ENCODE data around the gene DOCK3.
"Not testable (repeated sequence)": the region's sequence is repeated elsewhere in the genome, so short reads cannot be mapped to it uniquely, and the experiment has no call there.

The DOCK3 gene

GRCh38 chr3:50675179-50676030, 678 bp downstream of the DOCK3 start:
- in situ Hi-C loops (cut with MboI; ENCODE audit: low sequenced_read_pairs) = no loop called here

GRCh38 chr3:50676031-50676705, 1.4 kb downstream of the DOCK3 start:
- in situ Hi-C loops (cut with MboI; ENCODE audit: low sequenced_read_pairs) = no loop called here

DNA sequence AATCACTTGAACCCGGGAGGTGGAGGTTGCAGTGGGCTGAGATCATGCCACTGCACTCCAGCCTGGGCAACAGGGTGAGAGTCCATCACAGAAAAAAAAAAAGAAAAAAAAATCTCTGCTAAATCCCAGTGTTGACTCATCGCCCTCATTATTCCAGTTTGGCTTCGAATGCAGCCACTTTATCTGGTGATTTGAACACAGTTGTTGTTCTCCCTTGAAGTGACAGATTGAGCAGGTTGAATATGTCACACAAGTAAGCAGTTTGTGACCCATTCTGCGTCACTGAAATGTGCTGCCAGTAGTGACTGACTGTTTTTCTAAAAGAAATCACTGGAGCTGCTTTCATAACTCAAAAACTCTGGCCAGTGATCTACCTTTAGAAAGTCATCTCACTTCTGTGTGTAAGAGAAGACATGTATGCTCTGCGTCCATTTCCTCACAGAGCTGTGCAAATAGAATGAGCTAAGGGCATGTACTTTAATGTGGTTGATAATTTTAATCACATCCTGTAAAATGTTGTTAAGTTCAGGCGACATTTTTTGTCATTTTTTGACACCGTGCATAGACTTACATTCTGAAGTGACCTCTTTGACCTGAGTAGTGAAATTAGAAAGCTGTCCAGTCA, 12.5 kb downstream of the DOCK3 start:
- in situ Hi-C loops (cut with MboI; ENCODE audit: low sequenced_read_pairs) = no loop called here

GRCh38 chr3:50687916-50688315, 13.2 kb downstream of the DOCK3 start:
- in situ Hi-C loops (cut with MboI; ENCODE audit: low sequenced_read_pairs) = no loop called here

DNA sequence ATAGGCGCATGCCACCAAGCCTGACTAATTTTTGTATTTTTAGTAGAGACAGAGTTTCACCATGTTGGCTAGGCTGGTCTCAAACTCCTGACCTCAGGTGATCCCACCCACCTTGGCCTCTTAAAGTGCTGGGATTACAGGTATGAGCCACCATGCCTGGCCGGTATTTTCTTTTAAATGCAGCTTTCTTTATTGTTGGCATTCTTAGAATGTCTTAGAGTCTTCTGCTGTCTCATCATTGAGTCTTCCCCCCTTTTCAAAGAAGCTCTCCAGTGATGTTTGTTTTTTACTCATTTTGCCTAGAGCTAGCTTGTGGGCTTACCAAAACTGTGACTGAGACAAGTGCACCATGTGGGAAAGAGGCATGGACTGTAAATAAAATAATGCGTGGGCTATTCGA, 13.9 kb downstream of the DOCK3 start:
- in situ Hi-C loops (cut with MboI; ENCODE audit: low sequenced_read_pairs) = not testable (repeated sequence)

DNA sequence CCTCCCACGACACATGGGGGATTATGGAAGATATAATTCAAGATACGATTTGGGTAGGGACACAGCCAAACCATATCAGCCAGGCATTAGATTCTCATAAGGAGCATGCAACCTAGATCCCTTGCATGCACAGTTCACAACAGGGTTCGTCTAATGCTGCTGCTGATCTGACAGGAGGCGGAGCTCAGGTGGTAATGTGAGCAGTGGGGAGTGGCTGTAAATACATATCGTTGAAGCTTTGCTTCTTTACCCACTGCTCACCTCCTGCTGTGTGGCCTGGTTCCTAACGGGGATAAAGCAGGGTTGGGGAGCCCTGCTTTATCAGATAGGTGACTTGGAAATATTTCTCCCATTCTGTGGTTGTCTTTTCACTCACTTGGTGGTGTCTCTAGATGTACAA, 14.8 kb downstream of the DOCK3 start:
- in situ Hi-C loops (cut with MboI; ENCODE audit: low sequenced_read_pairs) = no loop called here

DNA sequence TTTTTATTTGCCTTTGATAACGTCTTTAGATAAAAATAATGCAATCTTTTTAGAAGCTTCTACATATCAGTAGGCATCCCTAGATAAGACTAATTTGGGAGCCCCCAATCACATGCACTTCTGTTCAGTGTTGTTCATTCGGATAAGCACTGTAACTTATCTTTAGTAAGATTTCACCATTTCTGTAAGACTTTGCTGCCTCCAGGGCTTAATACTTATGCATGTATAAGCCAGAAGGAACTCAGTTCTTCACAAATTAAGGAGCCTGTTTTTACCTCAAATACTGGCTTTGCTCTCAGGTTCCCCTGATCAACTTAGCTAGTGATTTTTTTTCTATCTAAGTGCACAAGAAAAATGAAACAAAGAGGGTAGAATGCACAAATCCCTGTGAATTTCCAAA, 20.3 kb downstream of the DOCK3 start:
- in situ Hi-C loops (cut with MboI; ENCODE audit: low sequenced_read_pairs) = no loop called here

DNA sequence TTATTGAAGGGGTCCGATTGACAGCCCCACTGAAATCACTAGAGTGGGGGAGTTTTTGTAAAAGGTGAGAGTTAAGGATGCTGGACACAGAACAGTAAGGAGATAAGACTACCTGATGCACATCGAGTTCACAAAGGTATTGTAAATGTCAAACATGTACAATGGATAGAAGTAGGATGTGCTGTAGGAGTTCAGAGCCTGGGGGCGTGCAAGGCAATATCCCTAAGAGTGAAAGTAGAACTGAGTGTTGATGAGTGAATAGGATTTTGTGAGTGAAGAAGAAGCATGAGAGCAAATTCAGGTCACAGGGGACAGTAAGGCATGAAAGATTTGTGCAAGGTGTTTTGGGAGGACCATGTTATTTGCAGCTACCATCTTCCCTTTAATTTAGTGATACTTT, 21.5 kb downstream of the DOCK3 start:
- in situ Hi-C loops (cut with MboI; ENCODE audit: low sequenced_read_pairs) = no loop called here

DNA sequence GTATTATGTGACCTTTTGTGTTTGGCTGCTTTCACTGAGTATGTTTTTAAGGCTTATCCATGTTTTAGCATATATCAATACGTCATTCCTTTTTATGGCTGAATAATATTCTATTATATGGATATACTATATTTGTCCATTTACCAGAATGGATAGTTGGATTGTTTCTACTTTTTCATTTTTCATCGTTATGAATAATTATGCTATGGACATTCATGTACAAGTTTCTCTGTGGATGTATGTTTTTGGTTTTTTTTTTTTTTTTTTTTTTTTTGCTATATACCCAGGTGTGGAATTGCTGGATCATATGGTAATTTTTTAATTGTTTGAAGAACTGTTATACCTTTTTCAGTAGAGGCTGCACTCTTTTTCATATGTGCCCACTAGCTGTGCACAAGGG, 23.5 kb downstream of the DOCK3 start:
- in situ Hi-C loops (cut with MboI; ENCODE audit: low sequenced_read_pairs) = no loop called here

DNA sequence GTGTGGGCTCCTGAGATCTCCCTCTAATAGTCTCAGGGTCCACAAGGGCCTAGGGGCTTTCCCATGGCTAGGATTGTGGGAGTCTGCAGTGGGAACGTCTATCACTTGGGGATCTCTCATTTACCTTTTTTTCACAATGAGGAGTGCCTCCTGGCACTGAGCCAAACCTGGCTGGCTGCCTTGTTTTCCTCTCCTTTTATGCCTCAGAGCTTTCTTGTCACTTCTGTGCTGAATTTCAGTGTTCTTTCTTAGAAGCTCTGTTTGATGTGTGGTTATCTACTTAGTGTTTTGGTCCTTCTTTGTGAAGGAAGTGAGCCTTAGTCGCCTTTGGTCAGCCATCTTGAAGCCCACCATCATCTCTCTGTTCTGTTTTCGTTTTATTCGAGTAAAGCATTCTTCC, 33.9 kb downstream of the DOCK3 start:
- in situ Hi-C loops (cut with MboI; ENCODE audit: low sequenced_read_pairs) = no loop called here

DNA sequence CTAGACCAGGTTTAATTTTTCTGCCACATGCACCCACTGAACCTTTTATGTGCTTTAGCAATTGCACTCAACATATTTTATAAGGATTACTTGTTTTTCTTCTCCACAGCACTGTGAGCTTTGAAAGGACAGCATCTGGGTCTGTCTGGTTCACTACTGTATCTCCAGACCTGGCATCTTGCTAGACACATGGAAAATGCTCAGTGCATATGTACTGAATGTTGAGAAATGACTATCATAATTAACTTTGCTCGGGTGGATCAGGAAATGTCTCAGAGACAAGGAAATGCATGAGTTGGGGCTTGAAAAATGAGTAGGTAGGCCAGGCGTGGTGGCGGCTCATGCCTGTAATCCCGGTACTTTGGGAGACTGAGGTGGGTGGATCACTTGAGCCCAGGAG, 40.2 kb downstream of the DOCK3 start:
- in situ Hi-C loops (cut with MboI; ENCODE audit: low sequenced_read_pairs) = no loop called here

GRCh38 chr3:50724831-50725230, 50.1 kb downstream of the DOCK3 start:
- in situ Hi-C loops (cut with MboI; ENCODE audit: low sequenced_read_pairs) = no loop called here

DNA sequence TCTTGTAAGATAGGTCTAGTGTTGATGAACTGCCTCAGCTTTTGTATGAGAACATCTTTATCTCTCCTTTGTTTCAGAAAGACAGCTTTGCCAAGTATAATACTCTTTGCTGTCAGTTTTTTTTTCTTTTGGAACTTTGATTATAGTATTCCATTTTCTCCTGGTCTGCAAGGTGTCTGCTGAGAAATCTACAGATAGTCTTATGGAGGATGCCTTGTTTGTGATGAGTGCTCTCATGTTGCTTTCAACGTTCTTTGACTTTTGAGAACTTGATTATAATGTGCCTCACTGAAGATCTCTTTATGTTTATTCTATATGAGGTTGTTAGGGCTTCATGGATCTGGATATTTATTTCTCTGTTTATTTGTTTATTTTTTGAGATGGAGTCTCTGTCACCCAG, 60.3 kb downstream of the DOCK3 start:
- in situ Hi-C loops (cut with MboI; ENCODE audit: low sequenced_read_pairs) = no loop called here

DNA sequence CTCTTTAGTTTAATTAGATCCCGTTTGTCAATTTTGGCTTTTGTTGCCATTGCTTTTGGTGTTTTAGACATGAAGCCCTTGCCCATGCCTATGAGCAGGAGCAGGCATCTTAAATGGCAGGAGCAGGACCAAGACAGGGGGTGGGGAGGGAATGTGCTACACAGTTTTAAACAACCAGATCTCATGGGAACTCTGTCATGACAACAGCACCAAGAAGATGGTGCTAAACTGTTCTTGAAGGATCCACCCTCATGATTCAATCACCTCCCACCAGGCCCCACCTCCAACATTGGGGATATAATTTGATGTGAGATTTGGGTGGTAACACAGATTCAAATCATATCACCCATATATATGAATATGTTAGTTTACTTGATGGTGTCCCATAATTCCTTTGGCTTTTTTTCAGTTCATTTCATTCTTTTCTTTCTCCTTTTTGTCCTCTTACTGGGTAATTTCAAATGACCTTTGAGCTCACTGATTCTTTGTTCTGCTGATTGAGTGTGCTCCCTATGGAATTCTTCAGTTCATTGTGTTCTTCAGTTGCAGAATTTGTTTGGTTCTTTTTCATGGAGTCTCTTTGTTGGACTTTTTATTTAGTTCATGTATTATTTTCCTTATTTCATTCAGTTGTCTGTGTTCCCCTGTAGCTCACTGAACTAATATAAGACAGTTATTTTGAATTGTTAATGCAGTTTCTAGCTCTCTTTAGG, 62.6 kb downstream of the DOCK3 start:
- in situ Hi-C loops (cut with MboI; ENCODE audit: low sequenced_read_pairs) = no loop called here

DNA sequence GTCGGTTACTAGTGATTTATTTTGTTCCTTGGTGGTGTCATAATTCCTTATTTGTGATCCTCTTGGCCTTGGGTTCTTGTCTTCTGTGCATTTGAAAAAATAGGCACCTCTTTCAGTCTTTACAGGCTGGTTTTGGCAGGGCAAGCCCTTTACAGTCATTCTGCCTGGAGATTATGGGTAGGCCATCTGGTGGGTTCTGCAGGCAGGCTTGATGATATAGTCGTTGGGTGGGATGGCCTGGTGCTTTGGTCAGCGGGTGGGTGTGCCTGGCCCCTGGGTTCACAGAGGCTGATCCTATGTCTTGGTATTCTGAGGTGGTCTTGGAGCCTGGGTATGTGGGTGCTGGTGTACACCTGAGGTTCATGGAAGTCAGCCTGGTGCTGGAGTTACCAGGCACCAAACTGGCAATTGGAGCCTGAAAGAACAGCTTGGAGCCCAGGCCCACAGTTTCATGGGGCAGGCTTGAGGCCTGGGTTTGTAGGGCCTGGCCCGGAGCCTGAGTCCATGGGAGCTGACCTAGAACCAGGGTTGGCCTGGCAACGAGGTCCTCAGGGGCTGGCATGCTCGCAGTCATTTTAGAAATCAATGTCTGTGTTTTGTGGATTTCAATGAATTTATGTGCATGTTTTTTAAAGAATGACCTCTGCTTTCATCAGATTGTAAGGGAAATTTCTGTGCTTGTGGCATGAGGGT, 63.3 kb downstream of the DOCK3 start:
- in situ Hi-C loops (cut with MboI; ENCODE audit: low sequenced_read_pairs) = no loop called here

DNA sequence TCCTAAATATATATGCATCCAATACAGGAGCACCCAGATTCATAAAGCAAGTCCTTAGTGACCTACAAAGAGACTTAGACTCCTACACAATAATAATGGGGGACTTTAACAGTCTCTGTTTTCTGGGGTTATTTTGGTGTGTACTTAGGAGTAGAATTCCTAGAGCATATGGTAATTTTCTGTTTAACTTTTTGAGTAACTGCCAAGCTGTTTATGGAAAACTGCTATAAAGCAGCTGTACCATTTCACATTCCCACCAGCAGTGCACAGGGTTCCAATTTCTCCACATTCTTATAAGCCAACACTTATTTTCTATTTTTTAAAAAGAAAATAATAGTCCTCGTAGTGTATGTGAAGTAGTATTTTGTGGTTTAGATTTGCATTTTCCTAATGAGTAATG, 68.9 kb downstream of the DOCK3 start:
- in situ Hi-C loops (cut with MboI; ENCODE audit: low sequenced_read_pairs) = no loop called here

GRCh38 chr3:50749822-50750221, 75.1 kb downstream of the DOCK3 start:
- in situ Hi-C loops (cut with MboI; ENCODE audit: low sequenced_read_pairs) = no loop called here

DNA sequence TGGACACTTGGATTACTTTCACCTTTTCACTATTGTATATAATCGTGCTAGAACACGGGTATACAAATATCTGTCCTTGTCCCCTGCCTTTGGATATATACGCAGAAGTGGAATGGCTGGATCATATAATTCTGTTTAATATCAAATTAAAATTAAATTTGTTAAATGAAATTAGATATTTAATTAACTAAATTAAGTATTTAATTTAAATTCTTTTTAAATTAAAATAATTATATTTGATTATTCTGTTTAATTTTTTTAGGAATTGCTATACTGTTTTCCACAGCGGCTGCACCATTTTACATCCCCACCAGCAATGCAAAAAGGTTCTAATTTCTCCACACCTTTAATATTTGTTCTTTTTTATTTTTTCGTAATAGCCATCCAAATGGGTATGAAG, 84.3 kb downstream of the DOCK3 start:
- in situ Hi-C loops (cut with MboI; ENCODE audit: low sequenced_read_pairs) = no loop called here

DNA sequence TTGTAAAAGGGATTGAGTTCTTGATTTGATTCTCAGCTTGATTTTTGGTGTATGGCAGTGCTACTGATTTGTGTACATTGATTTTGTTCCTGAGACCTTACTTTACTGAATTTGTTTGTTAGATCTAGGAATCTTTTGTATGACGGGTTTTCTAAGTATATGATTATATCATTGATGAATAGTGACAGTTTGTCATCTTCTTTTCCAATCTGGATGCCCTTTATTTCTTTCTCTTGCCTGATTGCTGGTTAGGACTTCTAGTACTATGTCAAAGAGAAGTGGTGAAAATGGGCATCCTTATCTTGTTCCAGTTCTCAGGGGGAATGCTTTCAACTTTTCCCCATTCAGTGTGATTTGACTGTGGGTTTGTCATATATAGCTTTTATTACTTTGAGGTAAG, 103.0 kb downstream of the DOCK3 start:
- in situ Hi-C loops (cut with MboI; ENCODE audit: low sequenced_read_pairs) = no loop called here

- in situ Hi-C loops (cut with MboI; ENCODE audit: low sequenced_read_pairs) = not testable (repeated sequence)
These were observed 107.0 kb downstream of the DOCK3 start for GRCh38 chr3:50781766-50782165.

- in situ Hi-C loops (cut with MboI; ENCODE audit: low sequenced_read_pairs) = no loop called here
These were observed 111.9 kb downstream of the DOCK3 start for GRCh38 chr3:50786631-50787030.

Measured in HL-60/S4 (cell line).